NCI-H526 treated with DMSO at 0.1 percent for 48 hours (cell line): Measurements from ENCODE around the gene TMCO4.

Source experiments
- DNase-seq: peaks from one replicate; lab custom pipeline; 2025; lab: John Stamatoyannopoulos, UW

TMCO4 gene

DNA sequence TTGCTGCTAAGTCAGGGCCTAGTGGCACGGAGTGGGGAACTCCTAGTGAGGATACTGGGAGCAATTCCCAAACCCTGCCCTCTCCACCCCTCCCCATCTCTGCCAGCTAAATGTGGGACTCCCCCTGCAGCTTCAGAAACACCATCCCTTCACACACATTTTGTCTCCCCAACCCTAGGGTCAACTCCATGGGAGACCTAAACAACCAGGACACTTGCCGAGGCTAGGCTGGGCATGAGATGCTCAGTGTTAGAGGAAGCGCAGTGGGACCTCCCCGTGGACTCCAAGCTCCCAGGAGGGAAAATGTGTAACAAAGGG lies 13.9 kb upstream of the TMCO4 start:
- DNase-seq = no peak

DNA sequence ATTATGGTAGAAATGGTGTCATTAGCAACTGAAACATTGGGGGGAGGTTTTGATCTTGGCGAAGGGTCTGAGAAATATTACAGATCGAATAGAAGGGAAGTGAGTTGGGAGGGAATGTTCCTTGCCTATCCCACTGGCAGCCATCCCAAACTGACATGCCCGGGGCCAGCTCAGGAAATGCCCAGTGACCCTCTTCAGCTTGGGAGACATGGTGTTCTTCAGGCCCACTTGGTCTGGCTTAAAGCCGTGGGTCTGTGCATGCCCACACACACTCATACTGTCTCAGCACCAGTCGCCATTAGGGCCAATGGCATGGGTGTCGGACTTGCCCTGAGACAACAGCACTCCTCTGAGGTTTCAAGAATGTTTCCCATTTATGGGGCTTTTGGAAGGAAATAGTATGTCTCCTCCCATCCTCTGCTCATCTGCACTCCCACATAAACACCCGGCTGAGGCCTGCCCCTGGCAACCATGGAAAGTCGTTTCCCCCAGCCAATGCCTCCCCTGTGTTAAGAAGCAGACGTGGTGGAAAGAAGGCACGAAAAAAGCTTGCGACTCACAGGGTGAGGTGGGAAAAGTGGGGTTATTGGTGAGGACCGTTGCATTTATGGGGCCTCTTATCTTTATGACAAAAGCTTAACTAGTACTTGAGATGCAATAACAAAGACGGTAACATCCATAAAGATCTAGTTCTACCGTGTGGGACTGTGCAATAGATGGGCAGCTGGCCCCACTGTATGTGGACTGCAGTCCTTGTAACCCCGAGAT lies 13.3 kb upstream of the TMCO4 start:
- DNase-seq = no peak

DNA sequence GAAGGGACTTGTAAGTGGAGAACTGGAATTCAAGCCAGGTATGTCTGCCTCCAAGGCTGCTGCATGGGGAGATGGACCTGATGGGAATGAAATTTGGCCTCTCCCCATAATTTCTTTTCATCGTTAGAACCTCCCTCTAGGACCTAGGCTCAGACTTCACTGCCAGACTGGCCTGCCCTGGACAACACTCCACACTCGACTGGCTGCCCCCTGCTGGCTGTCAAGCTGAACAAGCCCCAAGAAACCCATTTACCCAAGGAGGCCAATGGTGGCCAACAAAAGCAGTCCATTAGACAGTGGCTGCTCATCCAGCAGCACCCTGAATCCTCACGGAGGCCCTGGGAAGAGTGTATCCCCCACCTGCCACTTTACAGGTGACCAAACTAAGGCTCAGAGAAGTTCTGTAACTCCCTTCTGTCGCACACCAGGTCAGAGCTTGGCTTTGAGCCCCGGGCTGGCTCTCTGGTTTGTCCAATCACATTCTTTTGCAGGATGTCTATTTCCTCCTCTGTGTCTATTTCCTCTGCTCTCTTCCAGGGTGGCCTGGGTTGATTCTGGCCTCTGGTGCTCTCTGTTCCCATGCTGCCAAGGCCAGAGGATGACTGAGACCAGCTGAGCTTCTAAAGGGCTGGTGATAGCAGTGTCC lies 11.6 kb upstream of the TMCO4 start:
- no peak for DNase-seq

DNA sequence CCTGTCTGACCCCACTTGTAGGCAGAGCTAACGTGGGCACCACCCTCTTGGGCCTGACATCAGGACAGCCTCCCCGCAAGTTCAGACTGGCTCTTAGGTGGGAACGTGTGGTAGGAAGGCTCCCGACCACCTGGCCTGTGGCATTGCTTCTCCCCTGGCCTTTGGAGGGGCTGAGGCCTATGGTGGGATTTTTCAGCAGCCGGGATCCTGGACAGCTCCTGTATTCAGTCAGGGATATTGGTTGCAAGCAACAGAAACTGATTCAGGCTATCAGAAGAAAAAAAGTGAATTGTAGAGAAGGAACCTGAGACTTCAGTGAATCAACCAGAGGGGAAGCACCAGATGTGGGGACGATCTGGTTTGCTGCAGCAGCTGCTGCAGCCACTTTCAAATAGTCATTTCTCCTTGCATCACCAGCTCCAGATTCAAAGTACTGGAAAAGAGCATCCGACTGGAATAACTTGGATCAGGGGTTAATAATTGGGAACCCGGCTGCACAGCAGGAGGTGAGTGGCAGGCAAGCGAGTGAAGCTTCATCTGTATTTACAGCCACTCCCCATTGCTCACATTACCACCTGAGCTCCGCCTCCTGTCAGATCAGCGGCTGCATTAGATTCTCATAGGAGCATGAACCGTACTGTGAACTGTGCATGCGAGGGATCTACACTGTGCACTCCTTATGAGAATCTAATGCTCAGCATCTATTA lies 9.5 kb upstream of the TMCO4 start:
- DNase-seq = no peak

DNA sequence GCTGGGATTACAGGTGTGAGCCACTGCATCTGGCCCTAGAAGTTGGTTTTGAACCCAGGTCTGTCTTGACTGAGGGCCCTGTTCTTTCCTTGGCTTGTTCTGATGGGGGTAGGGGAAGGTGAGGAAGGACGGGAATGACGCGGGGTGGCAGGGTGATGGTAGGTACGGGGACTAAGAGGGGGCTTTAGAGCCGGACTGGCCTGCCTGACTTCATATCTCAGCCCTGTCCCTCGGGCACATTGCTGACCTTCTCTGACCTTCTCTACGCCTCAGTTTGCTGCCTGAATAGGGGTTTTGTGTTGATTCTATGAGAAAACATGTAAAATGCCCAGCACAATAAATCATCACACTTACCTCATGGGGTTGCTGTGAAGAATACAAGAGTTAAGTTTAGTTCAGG lies 8.6 kb upstream of the TMCO4 start:
- no peak for DNase-seq

DNA sequence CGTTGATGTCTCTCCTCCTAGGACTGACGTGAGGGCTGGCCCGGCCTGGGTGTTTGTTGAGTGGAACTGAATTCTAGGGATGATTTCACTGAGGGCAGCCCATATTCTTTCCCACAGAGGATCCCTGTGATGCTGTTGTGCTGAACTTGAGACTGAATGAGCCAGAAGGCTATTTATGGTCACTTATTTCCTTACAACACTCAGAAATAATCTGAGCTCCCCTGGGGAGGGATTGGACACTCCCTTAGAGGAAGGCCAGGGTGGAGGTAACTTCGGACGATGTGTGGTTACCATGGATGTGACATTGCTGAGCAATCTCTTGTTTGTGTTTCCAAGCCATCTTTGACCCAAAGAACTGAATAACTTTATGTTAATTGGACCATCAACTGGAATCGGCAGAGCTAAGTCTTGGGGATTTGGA lies 5.1 kb upstream of the TMCO4 start:
- DNase-seq = no peak

DNA sequence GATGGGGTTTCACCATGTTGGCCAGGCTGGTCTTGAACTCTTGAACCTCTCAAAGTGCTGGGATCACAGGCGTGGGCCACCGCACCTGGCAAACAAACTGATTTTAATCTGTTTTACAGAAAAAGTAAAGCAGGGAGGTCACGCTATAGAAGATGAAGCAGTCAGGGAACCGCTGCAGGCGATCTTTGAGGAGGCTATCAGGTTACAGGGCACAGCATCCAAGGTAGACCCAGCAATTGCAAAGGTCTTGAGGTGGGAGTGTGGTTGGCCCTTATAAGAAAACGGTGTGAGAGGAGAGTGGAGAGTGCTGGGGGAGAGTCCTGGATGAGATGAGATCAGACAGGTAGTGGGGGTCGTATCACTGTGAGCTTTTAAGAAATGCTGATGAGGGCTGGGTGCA lies 2.6 kb upstream of the TMCO4 start:
- DNase-seq = no peak

DNA sequence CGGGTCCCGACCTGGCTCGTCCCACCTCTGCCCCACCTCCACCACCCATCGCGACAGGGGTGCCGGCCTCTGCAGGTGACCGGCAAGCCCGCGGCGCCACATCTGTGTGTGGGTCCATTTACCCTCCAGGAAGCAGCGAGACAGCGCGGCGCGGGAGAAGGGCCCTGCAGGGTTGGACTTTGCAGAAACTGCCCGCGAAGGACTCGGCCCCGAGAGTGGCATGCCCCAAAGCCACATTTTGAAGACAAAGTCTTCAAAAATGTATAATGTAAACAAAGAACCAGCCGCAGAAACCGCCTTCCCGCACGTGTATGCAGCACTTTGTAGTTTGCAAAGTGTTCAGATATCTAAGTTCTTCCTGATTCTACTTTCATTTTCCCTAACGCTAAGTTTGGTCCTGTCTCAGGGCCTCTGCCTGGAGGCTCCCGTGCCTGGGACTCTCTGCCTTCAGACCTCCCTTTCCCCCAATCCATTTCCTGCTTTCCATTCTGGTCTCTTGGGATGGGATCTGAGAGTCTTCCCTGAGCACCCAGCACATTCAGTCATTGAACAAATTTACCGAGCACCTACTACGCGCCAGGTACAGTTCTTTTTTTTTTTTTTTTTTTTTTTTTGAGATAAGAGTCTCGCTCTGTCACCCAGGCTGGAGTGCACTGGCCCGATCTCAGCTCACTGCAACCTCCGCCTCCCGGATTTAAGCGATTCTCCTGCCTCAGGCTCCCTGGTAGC lies 524 bp upstream of the TMCO4 start:
- DNase-seq = peak; percentile 8

DNA sequence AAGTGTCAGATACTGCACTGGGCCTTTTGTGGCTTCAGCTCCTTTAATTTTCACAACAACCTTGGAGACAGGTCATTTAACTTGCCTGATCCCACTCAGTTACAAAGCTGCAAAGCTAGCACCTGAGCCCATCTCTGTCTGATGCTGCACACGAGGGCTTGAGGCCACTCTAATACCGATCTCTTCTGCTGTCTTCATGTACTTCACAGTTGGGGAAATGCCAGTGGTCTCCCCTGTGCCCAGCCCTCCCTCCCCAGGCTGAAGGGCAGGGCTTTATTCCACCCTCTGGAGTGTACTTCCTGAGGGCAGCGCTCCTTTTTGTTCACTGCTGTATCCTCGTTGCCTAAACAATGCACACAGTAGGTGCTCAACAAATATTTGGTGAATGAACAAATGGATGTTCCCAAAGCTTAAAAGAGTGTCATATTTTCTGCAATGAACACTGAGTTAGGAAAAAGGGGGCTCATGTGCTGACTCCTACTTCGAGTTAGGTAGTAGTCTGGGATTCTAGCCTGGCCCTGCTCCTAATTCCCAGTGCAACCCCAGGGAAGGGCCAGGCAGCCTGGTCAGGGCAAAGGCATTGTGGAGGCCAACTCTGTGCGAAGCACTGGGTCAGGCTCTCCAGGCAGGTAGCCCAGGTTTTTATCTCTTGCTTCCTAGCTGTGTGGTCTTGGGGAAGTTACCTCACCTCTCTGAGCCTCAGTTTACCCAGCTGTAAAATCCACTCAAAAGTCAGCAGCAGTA lies 1.1 kb downstream of the TMCO4 start:
- no peak for DNase-seq

DNA sequence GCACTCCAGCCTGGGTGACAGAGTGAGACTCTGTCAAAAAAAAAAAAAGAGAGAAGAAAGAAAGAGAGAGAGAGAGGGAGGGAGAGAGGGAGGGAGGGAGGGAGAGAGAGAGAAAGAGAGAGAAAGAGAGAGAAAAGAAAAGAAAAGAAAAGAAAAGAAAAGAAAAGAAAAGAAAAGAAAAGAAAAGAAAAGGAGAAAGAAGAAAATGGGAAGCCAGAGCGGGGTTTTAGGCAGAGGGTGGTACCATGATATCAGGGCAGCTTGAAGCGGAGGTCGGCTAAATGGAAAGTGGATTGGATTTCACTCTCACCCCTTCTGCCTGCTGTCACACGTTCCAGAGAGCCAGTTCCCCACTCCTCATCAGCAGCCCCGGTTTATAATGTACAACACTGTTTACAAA lies 1.9 kb downstream of the TMCO4 start:
- no peak for DNase-seq

DNA sequence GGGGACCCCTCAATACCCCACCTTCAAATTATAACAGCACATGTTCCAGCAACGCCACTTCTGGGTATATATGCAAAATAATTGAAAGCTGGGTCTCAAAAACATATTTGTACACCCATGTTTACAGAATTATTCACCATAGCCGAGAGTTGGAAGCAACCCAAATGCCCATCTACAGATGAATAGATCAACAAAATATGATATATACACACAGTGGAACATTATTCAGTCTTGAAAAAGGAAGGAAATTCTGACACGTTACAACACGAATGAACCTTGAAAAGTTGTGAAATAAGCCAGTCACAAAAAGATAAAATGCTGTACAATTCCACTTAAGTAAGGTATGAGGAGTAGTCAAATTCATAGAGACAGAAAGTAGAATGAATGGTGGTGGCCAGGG lies 5.1 kb downstream of the TMCO4 start:
- DNase-seq = no peak

DNA sequence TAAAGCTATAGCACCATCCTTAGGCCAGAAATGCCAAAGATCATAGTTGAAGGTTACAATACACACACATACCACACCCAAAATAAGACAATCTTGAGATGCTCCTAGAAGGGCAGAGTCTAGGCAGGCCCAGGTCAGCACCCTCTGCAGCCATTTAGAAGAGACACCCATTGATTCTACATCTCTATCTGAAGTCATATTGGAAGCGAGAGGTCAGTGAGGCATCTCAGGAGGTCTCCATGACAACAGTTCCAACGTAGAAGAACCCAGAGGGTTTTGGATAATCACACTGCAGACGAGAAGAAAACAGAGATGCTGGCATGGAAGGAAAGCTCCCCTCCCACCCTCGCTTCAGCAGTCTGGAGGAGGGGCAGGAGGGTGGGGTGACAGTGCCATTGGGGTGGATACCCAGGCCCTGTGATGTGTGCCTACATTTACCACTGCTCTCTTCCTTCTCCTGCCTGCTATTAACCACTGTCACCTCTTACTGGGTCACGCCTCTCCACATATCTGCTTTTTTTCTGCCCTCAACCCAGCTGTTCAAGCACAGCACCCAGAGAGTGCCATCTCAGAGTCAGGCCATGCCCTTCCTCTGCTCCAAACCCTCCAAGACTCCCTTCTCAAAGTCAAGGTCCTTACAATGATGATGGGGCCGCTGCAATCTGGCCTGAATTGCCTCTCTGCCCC lies 6.2 kb downstream of the TMCO4 start:
- DNase-seq = no peak

DNA sequence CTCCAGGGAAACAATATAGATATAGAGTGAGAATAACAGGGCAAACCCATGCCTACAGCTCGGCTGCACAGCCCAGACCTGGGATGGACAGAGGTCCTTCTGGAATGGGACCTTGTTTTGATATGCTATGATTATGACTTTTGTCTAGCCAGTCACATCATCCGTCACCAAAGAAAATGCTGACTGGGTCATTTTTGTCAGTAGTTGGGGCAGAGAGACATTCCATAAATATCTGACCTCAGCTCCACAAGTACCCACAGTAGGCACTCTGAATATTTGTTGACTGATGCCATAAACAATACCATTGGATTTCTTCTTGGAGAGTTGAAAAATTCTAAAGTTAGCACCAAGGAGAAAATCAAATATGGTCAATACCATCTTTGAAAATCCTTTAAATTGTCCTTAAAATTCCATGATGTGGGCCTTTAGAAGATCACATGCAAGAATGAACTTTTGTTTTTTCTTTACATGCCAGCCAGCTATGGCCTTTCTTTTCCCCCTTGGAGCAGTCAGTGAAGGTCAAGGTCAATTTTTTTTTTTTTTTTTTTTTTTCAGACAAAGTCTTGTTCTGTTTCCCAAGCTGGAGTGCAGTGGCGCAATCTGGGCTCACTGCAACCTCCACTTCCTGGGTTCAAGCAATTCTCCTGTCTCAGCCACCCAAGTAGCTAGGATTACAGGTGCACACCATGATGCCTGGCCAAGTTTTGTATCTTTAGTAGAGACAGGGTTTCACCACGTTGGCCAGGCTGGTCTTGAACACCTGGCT lies 7.3 kb downstream of the TMCO4 start:
- DNase-seq = no peak

DNA sequence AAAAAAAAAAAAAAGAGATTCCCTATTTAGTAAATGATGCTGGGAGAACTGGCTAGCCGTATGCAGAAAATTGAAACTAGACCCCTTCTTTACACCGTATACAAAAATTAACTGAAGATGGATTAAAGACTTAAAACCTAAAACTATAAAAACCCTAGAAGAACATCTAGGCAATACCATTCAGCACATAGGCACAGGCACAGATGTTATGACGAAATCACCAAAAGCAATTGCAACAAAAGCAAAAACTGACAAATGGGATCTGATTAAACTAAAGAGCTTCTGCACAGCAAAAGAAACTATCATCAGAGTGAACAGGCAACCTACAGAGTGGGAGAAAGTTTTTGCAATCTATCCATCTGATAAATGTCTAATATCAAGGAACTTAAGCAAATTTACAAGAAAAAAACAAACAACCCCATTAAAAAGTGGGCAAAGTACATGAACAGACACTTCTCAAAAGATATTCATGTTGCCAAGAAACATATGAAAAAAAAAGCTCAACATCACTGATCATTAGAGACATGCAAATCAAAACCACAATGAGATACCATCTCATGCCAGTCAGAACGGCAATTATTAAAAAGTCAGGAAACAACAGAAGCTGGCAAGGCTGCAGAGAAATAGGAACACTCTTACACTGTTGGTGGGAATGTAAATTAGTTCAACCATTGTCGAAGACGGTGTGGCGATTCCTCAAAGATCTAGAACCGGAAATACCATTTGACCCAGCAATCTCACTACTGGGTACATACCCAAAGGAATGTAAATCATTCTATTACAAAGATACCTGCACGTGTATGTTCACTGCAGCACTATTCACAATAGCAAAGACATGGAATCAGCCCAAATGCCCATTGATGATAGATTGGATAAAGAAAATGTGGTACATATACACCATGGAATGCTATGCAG lies 9.4 kb downstream of the TMCO4 start:
- DNase-seq = peak; percentile 61

DNA sequence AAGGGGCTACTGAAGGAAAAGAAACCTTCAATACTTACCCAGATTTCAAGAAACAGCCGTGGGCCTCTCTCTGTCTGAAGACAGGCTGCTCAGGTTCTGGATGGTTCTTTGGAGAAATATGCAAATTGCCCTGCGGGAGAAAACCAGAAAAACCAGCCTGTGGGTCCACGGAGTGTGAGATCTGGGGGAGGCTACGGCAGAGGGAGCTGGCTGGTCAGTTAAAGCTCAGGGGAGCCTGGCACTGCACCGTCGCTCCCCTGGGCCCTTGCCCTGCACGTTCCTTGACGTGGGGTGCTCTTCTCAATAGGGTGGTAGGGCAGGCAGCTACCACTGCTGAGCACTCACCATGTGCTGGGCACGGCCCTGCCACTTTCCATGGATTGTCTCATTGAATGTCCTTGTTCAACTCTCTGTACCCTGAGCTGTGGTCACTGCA lies 12.7 kb downstream of the TMCO4 start:
- peak; percentile 54 for DNase-seq

DNA sequence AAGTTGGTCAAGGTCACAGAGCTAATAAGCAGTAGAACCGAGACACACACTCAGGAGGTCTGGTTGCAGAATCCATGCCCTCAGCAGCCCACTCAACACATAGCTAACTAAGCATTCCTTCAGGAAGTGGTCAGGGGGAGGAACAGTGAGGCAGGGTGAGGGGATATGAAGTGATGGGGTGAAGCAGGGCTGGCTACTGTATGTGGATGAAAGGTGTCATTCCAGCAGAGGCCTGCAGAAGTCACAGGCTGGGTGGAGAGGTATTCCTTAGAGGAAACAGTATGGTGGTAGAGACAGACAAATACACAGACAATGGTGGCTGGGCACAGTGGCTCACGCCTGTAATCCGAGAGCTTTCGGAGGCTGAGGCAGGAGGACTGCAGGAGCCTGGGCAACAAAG lies 14.1 kb downstream of the TMCO4 start:
- DNase-seq = no peak

DNA sequence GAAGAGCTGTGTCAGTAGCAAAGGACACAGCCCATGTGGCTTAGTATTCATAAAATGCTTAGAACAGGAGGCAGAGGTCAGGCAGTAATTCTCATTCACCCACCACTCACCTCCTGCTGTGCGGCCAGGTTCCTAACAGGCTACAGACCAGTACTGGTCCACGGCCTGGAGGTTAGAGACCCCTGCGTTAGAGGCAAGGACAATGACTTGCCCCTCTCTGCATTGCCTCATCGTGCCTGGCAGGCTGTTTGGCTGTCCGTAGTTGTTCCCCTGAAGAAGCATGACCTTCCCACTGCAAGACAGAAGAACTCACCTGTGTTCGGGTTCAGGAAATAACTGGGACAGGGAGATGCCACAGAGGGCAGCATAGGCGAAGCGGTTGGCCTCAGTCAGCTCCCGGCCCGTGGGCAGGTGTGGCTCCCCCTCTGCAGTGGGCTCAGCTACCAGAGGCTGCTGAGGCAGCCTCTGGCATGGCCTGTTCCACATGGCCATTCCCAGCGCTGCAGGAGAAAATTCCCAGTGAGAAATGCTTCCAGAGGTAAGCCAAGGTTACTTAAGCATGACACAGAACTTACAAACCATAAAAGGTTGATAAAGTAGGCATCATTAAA lies 19.3 kb downstream of the TMCO4 start:
- DNase-seq = no peak

DNA sequence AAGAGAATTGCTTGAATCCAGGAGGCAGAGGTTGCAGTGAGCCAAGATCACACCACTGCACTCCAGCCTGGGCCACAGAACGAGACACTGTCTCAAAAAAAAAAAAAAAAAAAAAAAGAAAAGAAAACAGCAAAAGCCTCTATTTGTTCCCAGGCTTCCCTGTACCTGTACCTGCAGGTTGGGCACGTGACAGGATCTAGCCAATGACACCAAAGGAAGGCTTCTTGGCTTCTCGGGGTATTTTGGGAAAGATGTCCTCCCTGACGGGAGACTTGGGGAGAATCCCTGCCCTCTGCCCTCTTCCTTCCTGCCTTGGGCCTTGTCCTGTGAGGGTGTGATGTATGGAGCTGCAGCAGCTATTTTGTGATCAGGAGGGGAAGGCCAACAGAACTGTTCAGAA lies 22.8 kb downstream of the TMCO4 start:
- DNase-seq = no peak

DNA sequence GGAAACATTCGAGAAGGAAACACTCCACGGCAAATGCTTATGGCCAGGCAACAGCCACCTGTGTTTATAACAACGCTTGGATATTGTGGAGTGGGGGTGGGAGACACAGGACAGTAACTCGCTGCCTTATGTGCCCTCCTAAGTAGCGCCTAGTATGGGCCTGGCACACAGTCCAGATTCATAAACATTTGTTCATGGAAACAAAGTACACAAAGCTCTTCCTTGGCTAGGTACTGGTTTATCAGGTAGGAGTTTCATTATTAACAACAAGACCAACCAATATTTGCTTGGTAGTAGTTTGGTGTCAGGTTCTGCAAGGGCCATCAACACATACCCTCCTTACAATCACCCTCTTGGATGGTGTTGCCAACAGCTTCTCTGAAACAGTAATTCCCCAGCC lies 23.4 kb downstream of the TMCO4 start:
- DNase-seq = no peak
